B cell (primary cell): ENCODE measurements around the gene IQGAP1. TPM values are rescaled to one million over a fixed set of nuclear protein-coding genes. Genes with fewer than 3 reads are reported as not detected.

Source experiments
- ATAC-seq: fragments of 200-7000 bp; cut with Tn5 transposase; one replicate; pipeline ENCODE4 v1.10.0; 2021; ENCODE audit warnings: low read depth, mild to moderate bottlenecking, moderate number of reproducible peaks, moderate library complexity
- CTCF ChIA-PET: fragments of 350-600 bp; sonication (Branson Sonifier 250); formaldehyde crosslinking; loops from one replicate; lab custom pipeline; 2021; ENCODE audit warnings: antibody characterized with exemption, inconsistent platforms; lab: Charles Lee
- POLR2A ChIA-PET: fragments of 350-600 bp; sonication (Branson Sonifier 250); formaldehyde crosslinking; loops from one replicate; lab custom pipeline; 2021; ENCODE audit warnings: antibody characterized with exemption; lab: Charles Lee
- DNase-seq: peaks from one replicate; pipeline ENCODE4 v3.0.0; 2013
- H2AFZ ChIP-seq: 2 replicates; pipeline ENCODE4 v1.6.1; 2012; ENCODE audit warnings: mild to moderate bottlenecking, low read depth, low read length; ENCODE audit not compliant: insufficient read depth, poor library complexity, severe bottlenecking
- H3K27ac ChIP-seq, 2 donors: 1 replicate in 1 of 2; 2 replicates in 1 of 2; pipeline ENCODE4 v1.5.1; 2012 to 2013; ENCODE audit warnings: low read length in 2 of 2, mild to moderate bottlenecking in 2 of 2, moderate library complexity in 1 of 2
- H3K27me3 ChIP-seq, 4 experiments: fragments of 200-600 bp in 1 of 4; sonication (generic) in 1 of 4; replicated peaks in 1 of 4; 1 replicate in 2 of 4; 2 replicates in 2 of 4; pipeline versions ENCODE4 v1.6.1 to v1.7.0; 2013 to 2016; ENCODE audit warnings: low read length in 3 of 4, mild to moderate bottlenecking in 2 of 4, mixed read lengths in 1 of 4, moderate library complexity in 1 of 4; ENCODE audit not compliant: insufficient read depth in 4 of 4, control insufficient read depth in 3 of 4; ENCODE audit errors: control extremely low read depth in 1 of 4
- H3K36me3 ChIP-seq, 2 experiments: replicated peaks in 1 of 2; 1 replicate in 1 of 2; 2 replicates in 1 of 2; pipeline versions ENCODE4 v1.6.1 to v1.7.1; 2013; ENCODE audit warnings: low read length in 1 of 2; ENCODE audit not compliant: insufficient read depth in 2 of 2, control insufficient read depth in 1 of 2; ENCODE audit errors: control extremely low read depth in 1 of 2, extremely low read depth in 1 of 2
- H3K4me1 ChIP-seq, 2 donors: fragments of 200-600 bp in 1 of 2; sonication (generic) in 1 of 2; 1 replicate in 1 of 2; 2 replicates in 1 of 2; pipeline versions ENCODE4 v1.5.1 to v1.6.1; 2013 to 2017; ENCODE audit warnings: low read length in 2 of 2; ENCODE audit not compliant: control insufficient read depth in 2 of 2, insufficient read depth in 2 of 2
- H3K4me2 ChIP-seq: replicated peaks from 2 replicates; pipeline ENCODE3; 2012; ENCODE audit warnings: mild to moderate bottlenecking, low read depth, low read length; ENCODE audit not compliant: poor library complexity, severe bottlenecking
- H3K4me3 ChIP-seq, 5 experiments: fragments of 200-600 bp in 1 of 5; sonication (generic) in 1 of 5; 1 replicate in 3 of 5; 2 replicates in 2 of 5; pipeline versions ENCODE4 v1.5.1 to v1.7.0; 2011 to 2016; ENCODE audit warnings: low read length in 4 of 5, mild to moderate bottlenecking in 4 of 5, low read depth in 2 of 5, control low read depth in 1 of 5, moderate library complexity in 1 of 5; ENCODE audit not compliant: insufficient read depth in 1 of 5; ENCODE audit errors: control extremely low read depth in 1 of 5, extremely low read depth in 1 of 5
- H3K79me2 ChIP-seq: fragments of 200-600 bp; sonication (generic); one replicate; pipeline ENCODE4 v1.6.0; 2016; ENCODE audit warnings: low read length; ENCODE audit not compliant: control insufficient read depth, insufficient read depth
- H3K9ac ChIP-seq: fragments of 200-600 bp; sonication (generic); 2 replicates; pipeline ENCODE4 v1.6.1; 2017; ENCODE audit warnings: mild to moderate bottlenecking, low read length, moderate library complexity
- H3K9me3 ChIP-seq, 3 donors: one replicate each; pipeline versions ENCODE4 v1.6.1 to v1.7.1; 2013; ENCODE audit warnings: low read length in 2 of 3; ENCODE audit not compliant: control insufficient read depth in 2 of 3, insufficient read depth in 1 of 3; ENCODE audit errors: control extremely low read depth in 1 of 3
- H4K20me1 ChIP-seq: 2 replicates; pipeline ENCODE4 v1.6.0; 2012; ENCODE audit warnings: mild to moderate bottlenecking, low read length; ENCODE audit not compliant: insufficient read depth, control insufficient read depth, poor library complexity, severe bottlenecking
- H3K27ac Mint-ChIP-seq: one replicate; pipeline ENCODE4 v1.8.0; 2021; ENCODE audit warnings: mixed read lengths
- H3K27me3 Mint-ChIP-seq: one replicate; pipeline ENCODE4 v1.8.0; 2021; ENCODE audit warnings: mixed read lengths
- H3K4me1 Mint-ChIP-seq: one replicate; pipeline ENCODE4 v1.8.0; 2021; ENCODE audit warnings: mixed read lengths
- H3K4me3 Mint-ChIP-seq: one replicate; pipeline ENCODE4 v1.8.0; 2021; ENCODE audit warnings: mixed read lengths
- H3K9me3 Mint-ChIP-seq: one replicate; pipeline ENCODE4 v1.8.0; 2022; ENCODE audit warnings: mixed read lengths; ENCODE audit not compliant: insufficient read depth
- CTCF ChIP-seq: fragments of 200-600 bp; IDR thresholded peaks from one replicate; pipeline ENCODE4 v1.8.0; 2022; ENCODE audit warnings: antibody characterized with exemption, mild to moderate bottlenecking
- EZH2 ChIP-seq: IDR thresholded peaks from 2 replicates; pipeline ENCODE4 v1.6.1; 2012; ENCODE audit warnings: borderline replicate concordance, low read depth, mild to moderate bottlenecking, moderate library complexity, low read length; ENCODE audit not compliant: insufficient read depth, poor library complexity, severe bottlenecking
- WGBS: methylation state at CpG from one replicate; pipeline ENCODE4 v1.1.5; 2013; ENCODE audit warnings: missing lambda C conversion rate; ENCODE audit not compliant: insufficient coverage; 5-methylcytosine and 5-hydroxymethylcytosine counted together
- intact Hi-C: fragments of 100-400 bp; cut with micrococcal nuclease; formaldehyde crosslinking; loops from one replicate; pipeline ENCODE4 v1.10.0; 2022
- polyA plus RNA-seq: library from polyadenylated mRNA; depleted of rRNA; stranded (reverse); fragments of >200 nt; gene quantifications from 2 replicates; pipeline ENCODE4 v1.2.3, GENCODE V29; 2012
- total RNA-seq, 2 donors: library from RNA; stranded (reverse); fragments of 120-200 nt in 1 of 2; gene quantifications; 1 replicate in 1 of 2; 2 replicates in 1 of 2; pipeline versions ENCODE4 v1.2.3 to v1.2.4, GENCODE V29; 2013 to 2022

Gene IQGAP1
- total and polyA plus RNA-seq, 2 donors (not counting 1 experiment from before 2014, with no cell fraction given) = 49.7 to 216 TPM

GRCh38 chr15:90365414-90366055 is 22.5 kb upstream of the IQGAP1 start:
- Histone ChIP-seq H3K4me3 (no peak overlapping the region), H2AFZ (no peak overlapping the region), H4K20me1 (no peaks in the 10 kb centered on the region), H3K27ac (no peak overlapping the region), H3K4me2 (no peak overlapping the region), H3K4me1 (peaks cover 11 to 12% of the 10 kb centered on the region in 2 donors), H3K36me3 (no peaks in the 10 kb centered on the region), H3K79me2 (no peaks in the 10 kb centered on the region), H3K9ac (no peak overlapping the region), H3K27me3 (no peaks in the 10 kb centered on the region), H3K9me3 (no peaks in the 10 kb centered on the region)
- ATAC-seq (no peak), DNase-seq (no peak)
- ChIA-PET POLR2A (interaction anchor here (0.7 kb wide), 1 partner anchor 214 kb away, joined by 4 read pairs; no protein-coding TSS in a partner anchor), CTCF (interaction anchor here (1.4 kb wide), 1 partner anchor 64 kb away, joined by 3 read pairs; no protein-coding TSS in a partner anchor)
- Mint-ChIP-seq H3K4me1 (peaks cover 13% of the 10 kb centered on the region), H3K27ac (no peak overlapping the region), H3K4me3 (no peak overlapping the region), H3K9me3 (no peaks in the 10 kb centered on the region), H3K27me3 (no peaks in the 10 kb centered on the region)
- no peak for TF ChIP-seq CTCF
- 94% methylated on average over 12 of the region's 15 CpGs for WGBS
- intact Hi-C loops = no loop called here

GRCh38 chr15:90367576-90367975 is 20.5 kb upstream of the IQGAP1 start:
- POLR2A ChIA-PET = no interaction called here

More at GRCh38 chr15:90367576-90367975, 20.5 kb upstream of the IQGAP1 start:
- no peaks in the 10 kb centered on the region for H3K36me3 ChIP-seq
- no peaks in the 10 kb centered on the region for H3K9me3 ChIP-seq
- H3K4me3 ChIP-seq = no peak overlapping the region
- H3K4me1 ChIP-seq = peaks cover 6 to 7% of the 10 kb centered on the region in 2 donors
- intact Hi-C loops = no loop called here
- H3K4me2 ChIP-seq = no peak overlapping the region
- CTCF ChIA-PET = interaction anchor here (0.5 to 2.4 kb wide), 3 partner anchors 47 to 114 kb away, joined by 3 to 9 read pairs (median 3); no protein-coding TSS in a partner anchor
- Mint-ChIP-seq H3K9me3 (no peaks in the 10 kb centered on the region), H3K4me3 (no peak overlapping the region), H3K27me3 (no peaks in the 10 kb centered on the region), H3K4me1 (peaks cover 13% of the 10 kb centered on the region), H3K27ac (no peak overlapping the region)
- DNase-seq (no peak), ATAC-seq (no peak)
- 37% methylated on average over 3 of the region's 3 CpGs for WGBS
- H3K79me2 ChIP-seq = no peaks in the 10 kb centered on the region
- no peaks in the 10 kb centered on the region for H3K27me3 ChIP-seq
- no peak overlapping the region for H3K9ac ChIP-seq
- no peaks in the 10 kb centered on the region for H4K20me1 ChIP-seq
- no peak overlapping the region for H2AFZ ChIP-seq
- no peak overlapping the region for H3K27ac ChIP-seq
- no peak for TF ChIP-seq EZH2
- no peak for TF ChIP-seq CTCF
